Colonic mucosa (tissue), 4 donors: Measurements from ENCODE around the gene DQX1. TPM values are rescaled to one million over a fixed set of nuclear protein-coding genes. Genes with fewer than 3 reads are reported as not detected.

Experiments used
- DNase-seq: peaks from one replicate; pipeline ENCODE4 v3.0.0-alpha.2; 2020
- H3K27ac ChIP-seq: fragments of 200-600 bp; one replicate; pipeline ENCODE4 v1.8.0; 2021
- H3K27me3 ChIP-seq: fragments of 200-600 bp; one replicate; pipeline ENCODE4 v1.8.0; 2021
- H3K36me3 ChIP-seq: fragments of 200-600 bp; one replicate; pipeline ENCODE4 v1.8.0; 2021
- H3K4me1 ChIP-seq: fragments of 200-600 bp; one replicate; pipeline ENCODE4 v1.8.0; 2021; ENCODE audit warnings: mild to moderate bottlenecking
- H3K4me3 ChIP-seq: fragments of 200-600 bp; one replicate; pipeline ENCODE4 v1.8.0; 2021
- H3K9ac ChIP-seq, 2 donors: one replicate each; pipeline ENCODE4 v1.7.0; 2013; ENCODE audit warnings: control low read depth in 2 of 2, low read depth in 2 of 2, low read length in 2 of 2
- H3K9me3 ChIP-seq: fragments of 200-600 bp; one replicate; pipeline ENCODE4 v1.8.0; 2021
- intact Hi-C: fragments of 100-400 bp; cut with DNase I; formaldehyde crosslinking; loops from one replicate; pipeline ENCODE4 v1.14.1; 2022
- total RNA-seq, 2 donors: library from RNA; stranded (reverse); fragmentation: NEBNext Ultra II Directional in 1 of 2; extraction: Animal tissue kit (Norgen Biotek cat#: 25700) in 1 of 2; gene quantifications; one replicate each; pipeline ENCODE4 v1.2.1, GENCODE V29; 2021
- TF ChIP-seq, protein P1 (sequence below): fragments of 200-600 bp; IDR thresholded peaks from one replicate; pipeline ENCODE4 v1.8.0; 2022; ENCODE audit warnings: antibody characterized with exemption, mild to moderate bottlenecking
- donor health status: healthy.
- donor health status: DM: no; HTN: no; CAD: no.
- donor health status: DM: no; HTN: no; CAD: no.

The DQX1 gene
- total RNA-seq, 2 donors from 2014 or later: 34.2 to 36.8 TPM

- no peaks in the 10 kb centered on the region for H3K36me3 ChIP-seq
- H3K9me3 ChIP-seq: no peaks in the 10 kb centered on the region
- no peak overlapping the region for H3K9ac ChIP-seq
- H3K27me3 ChIP-seq: no peaks in the 10 kb centered on the region
- TF ChIP-seq, protein P1, sequence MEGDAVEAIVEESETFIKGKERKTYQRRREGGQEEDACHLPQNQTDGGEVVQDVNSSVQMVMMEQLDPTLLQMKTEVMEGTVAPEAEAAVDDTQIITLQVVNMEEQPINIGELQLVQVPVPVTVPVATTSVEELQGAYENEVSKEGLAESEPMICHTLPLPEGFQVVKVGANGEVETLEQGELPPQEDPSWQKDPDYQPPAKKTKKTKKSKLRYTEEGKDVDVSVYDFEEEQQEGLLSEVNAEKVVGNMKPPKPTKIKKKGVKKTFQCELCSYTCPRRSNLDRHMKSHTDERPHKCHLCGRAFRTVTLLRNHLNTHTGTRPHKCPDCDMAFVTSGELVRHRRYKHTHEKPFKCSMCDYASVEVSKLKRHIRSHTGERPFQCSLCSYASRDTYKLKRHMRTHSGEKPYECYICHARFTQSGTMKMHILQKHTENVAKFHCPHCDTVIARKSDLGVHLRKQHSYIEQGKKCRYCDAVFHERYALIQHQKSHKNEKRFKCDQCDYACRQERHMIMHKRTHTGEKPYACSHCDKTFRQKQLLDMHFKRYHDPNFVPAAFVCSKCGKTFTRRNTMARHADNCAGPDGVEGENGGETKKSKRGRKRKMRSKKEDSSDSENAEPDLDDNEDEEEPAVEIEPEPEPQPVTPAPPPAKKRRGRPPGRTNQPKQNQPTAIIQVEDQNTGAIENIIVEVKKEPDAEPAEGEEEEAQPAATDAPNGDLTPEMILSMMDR: no peak
- H3K27ac ChIP-seq: no peak overlapping the region
- intact Hi-C loops: no loop called here
- H3K4me3 ChIP-seq: no peak overlapping the region
- no peaks in the 10 kb centered on the region for H3K4me1 ChIP-seq
- DNase-seq: no peak
Measured at GRCh38 chr2:74569686-74570085, 43.7 kb upstream of the DQX1 start.

GRCh38 chr2:74567881-74568280 lies 41.9 kb upstream of the DQX1 start:
- DNase-seq: no peak
- no peaks in the 10 kb centered on the region for H3K4me1 ChIP-seq
- H3K36me3 ChIP-seq: no peaks in the 10 kb centered on the region
- H3K4me3 ChIP-seq: no peak overlapping the region
- no peak overlapping the region for H3K27ac ChIP-seq
- TF ChIP-seq, protein P1: no peak
- H3K9ac ChIP-seq: no peak overlapping the region
- H3K27me3 ChIP-seq: no peaks in the 10 kb centered on the region
- intact Hi-C loops: no loop called here
- H3K9me3 ChIP-seq: no peaks in the 10 kb centered on the region

- Histone ChIP-seq H3K9ac (no peak overlapping the region), H3K27me3 (no peaks in the 10 kb centered on the region), H3K36me3 (no peaks in the 10 kb centered on the region), H3K4me3 (no peak overlapping the region), H3K27ac (no peak overlapping the region), H3K9me3 (no peaks in the 10 kb centered on the region), H3K4me1 (no peaks in the 10 kb centered on the region)
- intact Hi-C loops: no loop called here
- no peak for DNase-seq
- TF ChIP-seq, protein P1: no peak
Measured at GRCh38 chr2:74566754-74567085, 40.7 kb upstream of the DQX1 start.

GRCh38 chr2:74566076-74566753 lies 40.2 kb upstream of the DQX1 start:
- TF ChIP-seq, protein P1: no peak
- no peak overlapping the region for H3K4me3 ChIP-seq
- H3K27me3 ChIP-seq: no peaks in the 10 kb centered on the region
- H3K9ac ChIP-seq: no peak overlapping the region
- DNase-seq: no peak
- no peaks in the 10 kb centered on the region for H3K9me3 ChIP-seq
- intact Hi-C loops: no loop called here
- H3K4me1 ChIP-seq: no peaks in the 10 kb centered on the region
- H3K27ac ChIP-seq: no peak overlapping the region
- H3K36me3 ChIP-seq: no peaks in the 10 kb centered on the region

- Histone ChIP-seq H3K4me1 (no peaks in the 10 kb centered on the region), H3K9me3 (no peaks in the 10 kb centered on the region), H3K4me3 (no peak overlapping the region), H3K27ac (no peak overlapping the region), H3K27me3 (no peaks in the 10 kb centered on the region), H3K36me3 (no peaks in the 10 kb centered on the region), H3K9ac (no peak overlapping the region)
- intact Hi-C loops: no loop called here
- TF ChIP-seq, protein P1: no peak
- DNase-seq: no peak
Measured at GRCh38 chr2:74564222-74564621, 38.2 kb upstream of the DQX1 start.
